Activated T-helper 1 cell treated with anti-CD3 and anti-CD28 coated beads, Interleukin-2, amount 50 U/mL, for 16 hours (primary cell): Measurements from ENCODE around the gene CCDC33.

Experiments
- DNase-seq, 2 donors: peaks; one replicate each; pipeline ENCODE4 v3.0.0-alpha.2; 2020; ENCODE audit warnings: low read depth in 1 of 2, low spot score in 1 of 2

The CCDC33 gene

GRCh38 chr15:74235962-74236361 is at the start of gene CCDC33:
TSS of gene CCDC33 (plus strand) at chr15:74236326. CDS start at chr15:74236720, 394 bp downstream.
- DNase-seq, result no peak

- DNase-seq, result no peak
Observed at GRCh38 chr15:74188216-74188615, 47.9 kb upstream of the CCDC33 start.

GRCh38 chr15:74191798-74192197 is 44.3 kb upstream of the CCDC33 start:
- DNase-seq, result no peak

- DNase-seq, result no peak
Observed at GRCh38 chr15:74192751-74193150, 43.4 kb upstream of the CCDC33 start.

GRCh38 chr15:74193299-74193718 is 42.8 kb upstream of the CCDC33 start:
- DNase-seq, result no peak

- DNase-seq, result no peak
Observed at GRCh38 chr15:74193905-74194304, 42.2 kb upstream of the CCDC33 start.

- no peak for DNase-seq
Observed at GRCh38 chr15:74194572-74195559, 41.3 kb upstream of the CCDC33 start.

- DNase-seq, result no peak
Observed at GRCh38 chr15:74196175-74196574, 40.0 kb upstream of the CCDC33 start.

- DNase-seq, result no peak
Observed at GRCh38 chr15:74197176-74197965, 38.8 kb upstream of the CCDC33 start.

GRCh38 chr15:74199297-74199652 is 36.9 kb upstream of the CCDC33 start:
- DNase-seq, result no peak

GRCh38 chr15:74200412-74200815 is 35.7 kb upstream of the CCDC33 start:
- no peak for DNase-seq

GRCh38 chr15:74200871-74201419 is 35.2 kb upstream of the CCDC33 start:
- DNase-seq, result no peak

GRCh38 chr15:74201710-74202420 is 34.3 kb upstream of the CCDC33 start:
- DNase-seq, result no peak

- no peak for DNase-seq
Observed at GRCh38 chr15:74202452-74203401, 33.4 kb upstream of the CCDC33 start, which contains the start of gene STRA6. TSS of gene STRA6 (minus strand) at chr15:74202787. CDS start at chr15:74202267, 520 bp downstream.

GRCh38 chr15:74203914-74204431 is 32.2 kb upstream of the CCDC33 start:
- DNase-seq, result no peak

GRCh38 chr15:74205582-74205947 is 30.6 kb upstream of the CCDC33 start:
- no peak for DNase-seq

GRCh38 chr15:74206801-74207281 is 29.3 kb upstream of the CCDC33 start:
- no peak for DNase-seq

GRCh38 chr15:74207652-74208440 is 28.3 kb upstream of the CCDC33 start:
- no peak for DNase-seq

- DNase-seq, result no peak
Observed at GRCh38 chr15:74208496-74208895, 27.6 kb upstream of the CCDC33 start.
